PFSK-1 (cell line): ENCODE data around the gene ZNF431.

Source experiments
- FOXP2 ChIP-seq: optimal IDR thresholded peaks from 2 replicates; pipeline ENCODE3; 2011; ENCODE audit warnings: borderline replicate concordance, control low read depth, inconsistent platforms; ENCODE audit not compliant: insufficient read depth; ENCODE audit errors: extremely low read length, extremely low read depth
- POLR2AphosphoS5 ChIP-seq: IDR thresholded peaks from 2 replicates; pipeline ENCODE4 v1.6.1; 2012; ENCODE audit warnings: low read depth, mild to moderate bottlenecking, control low read depth, low read length, moderate library complexity
- SIN3A ChIP-seq: IDR thresholded peaks from 2 replicates; pipeline ENCODE4 v1.6.1; 2012; ENCODE audit warnings: mild to moderate bottlenecking, low read length, moderate library complexity, borderline replicate concordance; ENCODE audit not compliant: insufficient read depth
- TAF1 ChIP-seq: IDR thresholded peaks from 2 replicates; pipeline ENCODE4 v1.6.1; 2012; ENCODE audit warnings: low read length, control low read depth, borderline replicate concordance; ENCODE audit not compliant: insufficient read depth
- TF ChIP-seq, protein P1 (sequence below), 2 experiments: IDR thresholded peaks; 2 replicates each; pipeline versions ENCODE4 v1.6.1 to v1.8.0; 2011 to 2012; ENCODE audit warnings: low read depth in 2 of 2, low read length in 2 of 2, control low read depth in 1 of 2, inconsistent platforms in 1 of 2, mild to moderate bottlenecking in 1 of 2, moderate library complexity in 1 of 2; ENCODE audit not compliant: insufficient read depth in 1 of 2

Gene ZNF431

DNA sequence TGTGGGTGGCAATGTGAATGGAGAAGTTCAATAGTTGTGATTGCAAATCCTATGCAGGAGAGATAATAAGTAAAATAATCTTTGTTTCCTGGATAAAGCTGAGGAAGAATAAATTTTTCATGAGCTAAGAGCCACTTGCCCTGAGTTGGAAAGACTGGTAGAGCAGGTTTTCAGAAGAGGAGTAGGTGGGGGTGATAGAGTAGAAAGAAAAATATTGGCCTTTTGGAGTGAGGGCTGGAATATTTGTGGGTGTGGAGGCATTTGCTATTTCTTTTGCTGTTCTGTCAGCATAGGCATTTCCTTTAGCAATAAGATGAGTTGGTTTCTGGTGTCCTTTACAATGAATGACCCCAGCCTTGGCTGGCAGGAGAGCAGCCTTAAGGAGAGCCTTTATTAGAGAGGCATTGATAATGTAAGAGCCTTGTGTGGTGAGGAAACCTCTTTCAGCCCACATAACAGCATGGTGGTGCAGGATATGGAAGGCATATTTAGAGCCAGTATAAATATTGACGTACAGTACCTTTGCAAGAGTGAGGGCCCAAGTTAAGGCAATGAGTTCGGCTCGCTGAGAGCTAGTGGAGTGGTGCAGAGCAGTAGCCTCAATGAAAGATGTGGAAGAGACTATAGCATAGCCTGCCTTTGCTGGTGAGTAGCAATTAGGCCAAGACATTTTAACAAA is 11.6 kb upstream of the ZNF431 start:
- TF ChIP-seq POLR2AphosphoS5, result no peak

DNA sequence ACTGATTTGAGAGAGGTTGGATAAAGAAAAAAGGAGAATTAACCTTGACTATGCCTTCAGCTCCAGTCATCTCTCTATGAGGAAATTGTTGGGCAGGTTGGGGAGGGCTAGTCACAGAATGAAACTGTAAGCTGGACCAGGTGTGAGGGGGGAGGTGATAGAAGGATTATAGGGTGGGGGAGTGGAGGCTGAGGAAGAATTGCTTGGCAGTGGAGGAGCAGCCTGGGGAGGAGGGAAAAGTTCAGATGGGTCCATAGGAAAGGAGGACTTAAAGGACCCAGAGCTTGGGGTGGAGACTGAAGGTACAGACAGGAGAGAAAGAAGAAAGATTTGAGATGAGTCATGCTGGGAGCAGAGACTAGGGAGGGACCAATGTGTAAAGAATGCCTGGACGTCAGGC is 8.2 kb upstream of the ZNF431 start:
- TF ChIP-seq POLR2AphosphoS5 (no peak), SIN3A (no peak), FOXP2 (no peak), TAF1 (no peak)
- TF ChIP-seq, protein P1, sequence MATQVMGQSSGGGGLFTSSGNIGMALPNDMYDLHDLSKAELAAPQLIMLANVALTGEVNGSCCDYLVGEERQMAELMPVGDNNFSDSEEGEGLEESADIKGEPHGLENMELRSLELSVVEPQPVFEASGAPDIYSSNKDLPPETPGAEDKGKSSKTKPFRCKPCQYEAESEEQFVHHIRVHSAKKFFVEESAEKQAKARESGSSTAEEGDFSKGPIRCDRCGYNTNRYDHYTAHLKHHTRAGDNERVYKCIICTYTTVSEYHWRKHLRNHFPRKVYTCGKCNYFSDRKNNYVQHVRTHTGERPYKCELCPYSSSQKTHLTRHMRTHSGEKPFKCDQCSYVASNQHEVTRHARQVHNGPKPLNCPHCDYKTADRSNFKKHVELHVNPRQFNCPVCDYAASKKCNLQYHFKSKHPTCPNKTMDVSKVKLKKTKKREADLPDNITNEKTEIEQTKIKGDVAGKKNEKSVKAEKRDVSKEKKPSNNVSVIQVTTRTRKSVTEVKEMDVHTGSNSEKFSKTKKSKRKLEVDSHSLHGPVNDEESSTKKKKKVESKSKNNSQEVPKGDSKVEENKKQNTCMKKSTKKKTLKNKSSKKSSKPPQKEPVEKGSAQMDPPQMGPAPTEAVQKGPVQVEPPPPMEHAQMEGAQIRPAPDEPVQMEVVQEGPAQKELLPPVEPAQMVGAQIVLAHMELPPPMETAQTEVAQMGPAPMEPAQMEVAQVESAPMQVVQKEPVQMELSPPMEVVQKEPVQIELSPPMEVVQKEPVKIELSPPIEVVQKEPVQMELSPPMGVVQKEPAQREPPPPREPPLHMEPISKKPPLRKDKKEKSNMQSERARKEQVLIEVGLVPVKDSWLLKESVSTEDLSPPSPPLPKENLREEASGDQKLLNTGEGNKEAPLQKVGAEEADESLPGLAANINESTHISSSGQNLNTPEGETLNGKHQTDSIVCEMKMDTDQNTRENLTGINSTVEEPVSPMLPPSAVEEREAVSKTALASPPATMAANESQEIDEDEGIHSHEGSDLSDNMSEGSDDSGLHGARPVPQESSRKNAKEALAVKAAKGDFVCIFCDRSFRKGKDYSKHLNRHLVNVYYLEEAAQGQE (IDR thresholded peaks at IDR 0.05; ENCODE audit: insufficient read depth in 1 of 2, low read depth in 2 of 2, low read length in 2 of 2), result no peak

DNA sequence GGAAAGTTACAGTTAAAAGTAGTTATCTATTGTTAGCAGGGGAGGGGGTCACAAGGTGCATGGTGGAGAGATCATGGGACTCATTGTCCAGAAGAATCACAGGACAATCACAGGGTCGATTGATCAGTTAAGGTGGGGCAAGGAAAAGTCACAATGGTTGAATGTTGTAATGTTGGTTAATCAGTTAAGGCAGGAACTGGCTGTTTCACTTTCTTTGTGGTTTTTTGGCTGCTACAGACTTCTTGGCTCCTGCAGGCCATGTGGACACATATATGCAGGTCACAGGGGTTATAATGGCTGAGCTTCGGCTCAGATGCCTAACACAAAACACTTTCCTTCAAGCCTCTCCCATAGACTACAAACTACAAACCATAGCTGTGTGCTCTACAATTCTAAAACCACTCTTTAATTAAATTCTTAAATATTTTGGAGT is 6.9 kb upstream of the ZNF431 start:
- no peak for TF ChIP-seq SIN3A
- TF ChIP-seq POLR2AphosphoS5, result no peak
- no peak for TF ChIP-seq TAF1
- TF ChIP-seq, protein P1 (IDR thresholded peaks at IDR 0.05; ENCODE audit: insufficient read depth in 1 of 2, low read depth in 2 of 2, low read length in 2 of 2), result no peak
- TF ChIP-seq FOXP2, result no peak

DNA sequence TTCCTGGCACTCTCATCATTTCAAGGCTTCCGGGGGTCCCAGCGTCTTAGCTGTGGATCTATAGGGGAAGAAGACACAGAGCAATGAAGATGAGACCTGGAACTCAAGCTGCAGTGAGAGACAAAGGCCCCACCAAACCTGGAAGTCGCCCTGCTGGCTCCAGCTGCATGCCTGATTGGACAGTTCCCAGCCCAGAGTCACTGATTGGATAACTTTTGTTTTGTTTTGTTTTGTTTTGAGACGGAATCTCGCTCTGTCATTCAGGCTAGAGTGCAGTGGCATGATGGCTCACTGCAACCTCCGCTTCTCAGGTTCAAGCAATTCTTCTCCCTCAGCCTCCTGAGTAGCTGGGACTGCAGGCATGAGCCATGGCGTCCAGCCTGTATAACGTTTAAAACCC is 6.4 kb upstream of the ZNF431 start:
- TF ChIP-seq SIN3A (no peak), TAF1 (no peak), FOXP2 (no peak), POLR2AphosphoS5 (no peak)
- TF ChIP-seq, protein P1 (IDR thresholded peaks at IDR 0.05; ENCODE audit: insufficient read depth in 1 of 2, low read depth in 2 of 2, low read length in 2 of 2), result no peak

DNA sequence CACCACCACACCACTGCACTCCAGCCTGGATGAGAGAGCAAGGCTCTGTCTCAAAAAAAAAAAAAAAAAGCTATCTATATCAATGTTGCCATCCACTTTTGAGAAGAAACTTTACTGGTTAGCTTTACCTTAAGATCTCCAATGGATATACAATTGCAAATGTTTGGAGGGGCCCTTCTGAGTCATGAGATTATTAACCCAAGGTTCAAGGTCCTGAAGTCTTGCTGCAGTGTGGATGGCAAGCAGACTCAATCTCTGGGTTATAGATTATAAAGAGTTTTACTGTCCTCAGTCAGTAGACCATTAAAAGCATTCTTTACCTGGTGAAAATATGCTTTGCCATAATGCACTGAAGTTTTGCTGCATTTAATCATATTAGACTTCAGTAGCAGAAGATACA is 3.7 kb upstream of the ZNF431 start:
- TF ChIP-seq FOXP2, result no peak
- no peak for TF ChIP-seq POLR2AphosphoS5
- no peak for TF ChIP-seq TAF1
- TF ChIP-seq, protein P1 (IDR thresholded peaks at IDR 0.05; ENCODE audit: insufficient read depth in 1 of 2, low read depth in 2 of 2, low read length in 2 of 2), result no peak
- no peak for TF ChIP-seq SIN3A
